ENCODE data around the gene MDM2.

DNA sequence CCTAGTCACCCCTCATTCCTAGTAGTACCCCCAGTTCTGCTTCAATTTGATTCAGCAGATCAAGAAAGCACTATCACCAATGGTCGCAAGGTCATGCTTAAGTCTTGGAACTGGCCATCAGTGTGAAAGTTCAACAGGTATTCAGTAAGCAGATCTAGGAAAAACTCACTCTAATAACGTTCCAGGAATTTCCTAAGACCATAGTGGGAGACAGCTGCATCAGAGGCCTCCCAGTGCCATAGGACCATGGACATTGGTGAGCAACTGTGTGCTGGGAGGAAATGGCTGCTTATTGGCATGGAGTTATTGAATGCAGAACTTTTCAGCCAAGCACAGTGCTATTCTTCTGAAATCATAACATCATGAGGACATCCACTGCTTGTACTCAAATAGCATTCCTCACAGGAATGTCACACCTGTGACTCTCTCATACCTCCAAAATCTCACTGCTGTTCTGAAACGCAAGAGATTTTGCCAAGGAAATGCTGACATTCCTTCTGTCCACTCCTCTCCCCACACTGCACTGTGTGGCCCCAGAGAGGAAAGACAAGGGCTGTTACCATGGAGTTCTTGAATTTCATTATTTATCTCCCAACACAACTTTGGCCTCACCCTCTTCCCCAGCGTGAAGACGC lies 30.9 kb upstream of the MDM2 start:
- TF ChIP-seq EZH2 (IDR thresholded peaks at IDR 0.05; ENCODE audit: borderline replicate concordance, low read length), result no peak
- TF ChIP-seq, protein P1, sequence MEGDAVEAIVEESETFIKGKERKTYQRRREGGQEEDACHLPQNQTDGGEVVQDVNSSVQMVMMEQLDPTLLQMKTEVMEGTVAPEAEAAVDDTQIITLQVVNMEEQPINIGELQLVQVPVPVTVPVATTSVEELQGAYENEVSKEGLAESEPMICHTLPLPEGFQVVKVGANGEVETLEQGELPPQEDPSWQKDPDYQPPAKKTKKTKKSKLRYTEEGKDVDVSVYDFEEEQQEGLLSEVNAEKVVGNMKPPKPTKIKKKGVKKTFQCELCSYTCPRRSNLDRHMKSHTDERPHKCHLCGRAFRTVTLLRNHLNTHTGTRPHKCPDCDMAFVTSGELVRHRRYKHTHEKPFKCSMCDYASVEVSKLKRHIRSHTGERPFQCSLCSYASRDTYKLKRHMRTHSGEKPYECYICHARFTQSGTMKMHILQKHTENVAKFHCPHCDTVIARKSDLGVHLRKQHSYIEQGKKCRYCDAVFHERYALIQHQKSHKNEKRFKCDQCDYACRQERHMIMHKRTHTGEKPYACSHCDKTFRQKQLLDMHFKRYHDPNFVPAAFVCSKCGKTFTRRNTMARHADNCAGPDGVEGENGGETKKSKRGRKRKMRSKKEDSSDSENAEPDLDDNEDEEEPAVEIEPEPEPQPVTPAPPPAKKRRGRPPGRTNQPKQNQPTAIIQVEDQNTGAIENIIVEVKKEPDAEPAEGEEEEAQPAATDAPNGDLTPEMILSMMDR (IDR thresholded peaks at IDR 0.05; ENCODE audit: low read length), result no peak

Data from OCI-LY1 (cell line).